Activated naive CD4-positive, alpha-beta T cell treated with anti-CD3 and anti-CD28 coated beads, Interleukin-2, amount 50 U/mL, for 72 hours (primary cell): ENCODE results near the gene PLXNB3. TPM values are rescaled to one million over a fixed set of nuclear protein-coding genes. Genes with fewer than 3 reads are reported as not detected.

Experiments
- ATAC-seq, 2 donors: fragments of 150-1000 bp; cut with Tn5 transposase; 2 replicates each; pipeline ENCODE4 v1.10.0; 2021; ENCODE audit warnings: mild to moderate bottlenecking in 2 of 2, moderate library complexity in 2 of 2
- DNase-seq, 2 donors: peaks; one replicate each; pipeline ENCODE4 v3.0.0; 2021 to 2022; ENCODE audit warnings: low spot score in 2 of 2
- H3K27ac Mint-ChIP-seq, 2 donors: one replicate each; pipeline ENCODE4 v1.8.0; 2022; ENCODE audit warnings: mild to moderate bottlenecking in 2 of 2, mixed read lengths in 2 of 2
- H3K36me3 Mint-ChIP-seq, 2 donors: one replicate each; pipeline ENCODE4 v1.8.0; 2022; ENCODE audit warnings: mixed read lengths in 2 of 2
- H3K9me3 Mint-ChIP-seq, 2 donors: one replicate each; pipeline ENCODE4 v1.8.0; 2022; ENCODE audit warnings: mixed read lengths in 2 of 2
- total RNA-seq, 2 donors: library from RNA; stranded (reverse); gene quantifications; one replicate each; pipeline ENCODE4 v1.2.3, GENCODE V29; 2022

The PLXNB3 gene
- total RNA-seq, 2 donors from 2014 or later = 1.5 to 3.2 TPM

- no peak overlapping the region for H3K27ac Mint-ChIP-seq
- no peaks in the 10 kb centered on the region for H3K9me3 Mint-ChIP-seq
- no peak for ATAC-seq
- peaks cover 13 to 16% of the 10 kb centered on the region in 2 donors for H3K36me3 Mint-ChIP-seq
- no peak for DNase-seq
These were observed 28.3 kb downstream of the PLXNB3 start for GRCh38 chrX:153792368-153792767.

GRCh38 chrX:153793291-153793690 is 29.2 kb downstream of the PLXNB3 start:
- no peak for ATAC-seq

DNA sequence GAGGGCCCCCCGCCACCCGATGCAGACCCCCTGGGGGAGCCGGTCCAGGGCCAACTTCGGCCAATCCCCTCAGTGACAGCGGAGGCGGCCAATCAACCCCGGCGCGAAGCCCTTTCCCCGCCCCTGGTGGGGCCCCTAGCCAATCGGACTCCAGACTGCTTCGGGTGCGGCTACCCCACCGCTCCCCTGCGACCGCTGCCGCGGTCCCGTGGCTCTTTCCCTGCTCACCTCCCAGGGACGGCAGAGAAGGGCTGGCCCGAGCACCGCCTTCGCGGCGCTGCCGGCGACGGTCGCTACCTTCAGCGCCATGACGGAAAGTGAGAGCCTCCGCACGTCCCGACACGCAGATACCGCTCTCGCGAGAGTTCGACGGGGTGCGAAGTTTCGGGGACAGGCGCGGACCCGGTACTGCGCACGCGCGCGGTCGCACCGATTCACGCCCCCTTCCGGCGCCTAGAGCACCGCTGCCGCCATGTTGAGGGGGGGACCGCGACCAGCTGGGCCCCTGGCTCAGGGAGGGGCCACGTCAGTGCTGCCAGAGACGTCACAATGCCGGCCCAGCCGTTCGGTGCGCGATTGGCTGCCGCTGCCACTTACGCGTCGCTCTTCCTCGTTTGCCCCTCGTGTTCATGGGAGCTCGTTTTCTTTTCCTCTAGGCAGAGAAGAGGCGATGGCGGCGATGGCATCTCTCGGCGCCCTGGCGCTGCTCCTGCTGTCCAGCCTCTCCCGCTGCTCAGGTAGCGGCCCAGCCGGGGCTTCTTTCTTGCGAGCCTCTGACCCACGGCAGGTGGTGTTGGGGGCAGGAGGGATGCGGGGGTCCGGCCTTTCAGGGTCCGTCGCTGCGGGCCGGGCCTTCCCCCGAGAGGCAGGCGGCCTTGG is 30.2 kb downstream of the PLXNB3 start, which contains the start of the genes IDH3G and SSR4:
Gene IDH3G, minus strand, starts transcription at position 358 of the 879 bp plus-strand sequence. Its CDS starts 49 bp downstream, at position 309.
Gene SSR4, plus strand, starts transcription at position 651 of the 879 bp plus-strand sequence. Its CDS starts 20 bp downstream, at position 671.
- Mint-ChIP-seq H3K27ac (peak within 1 kb of the TSS; percentile 87 to 91), H3K9me3 (no peaks in the 10 kb centered on the region), H3K36me3 (peaks cover 13 to 16% of the 10 kb centered on the region in 2 donors)
- DNase-seq (peak; percentile 91 to 96), ATAC-seq (peak; percentile 96)

More at GRCh38 chrX:153793291-153793690, 29.2 kb downstream of the PLXNB3 start:
- peak overlapping the region; percentile 87 to 91 for H3K27ac Mint-ChIP-seq
- H3K36me3 Mint-ChIP-seq = peaks cover 13 to 16% of the 10 kb centered on the region in 2 donors
- no peak for DNase-seq
- no peaks in the 10 kb centered on the region for H3K9me3 Mint-ChIP-seq

DNA sequence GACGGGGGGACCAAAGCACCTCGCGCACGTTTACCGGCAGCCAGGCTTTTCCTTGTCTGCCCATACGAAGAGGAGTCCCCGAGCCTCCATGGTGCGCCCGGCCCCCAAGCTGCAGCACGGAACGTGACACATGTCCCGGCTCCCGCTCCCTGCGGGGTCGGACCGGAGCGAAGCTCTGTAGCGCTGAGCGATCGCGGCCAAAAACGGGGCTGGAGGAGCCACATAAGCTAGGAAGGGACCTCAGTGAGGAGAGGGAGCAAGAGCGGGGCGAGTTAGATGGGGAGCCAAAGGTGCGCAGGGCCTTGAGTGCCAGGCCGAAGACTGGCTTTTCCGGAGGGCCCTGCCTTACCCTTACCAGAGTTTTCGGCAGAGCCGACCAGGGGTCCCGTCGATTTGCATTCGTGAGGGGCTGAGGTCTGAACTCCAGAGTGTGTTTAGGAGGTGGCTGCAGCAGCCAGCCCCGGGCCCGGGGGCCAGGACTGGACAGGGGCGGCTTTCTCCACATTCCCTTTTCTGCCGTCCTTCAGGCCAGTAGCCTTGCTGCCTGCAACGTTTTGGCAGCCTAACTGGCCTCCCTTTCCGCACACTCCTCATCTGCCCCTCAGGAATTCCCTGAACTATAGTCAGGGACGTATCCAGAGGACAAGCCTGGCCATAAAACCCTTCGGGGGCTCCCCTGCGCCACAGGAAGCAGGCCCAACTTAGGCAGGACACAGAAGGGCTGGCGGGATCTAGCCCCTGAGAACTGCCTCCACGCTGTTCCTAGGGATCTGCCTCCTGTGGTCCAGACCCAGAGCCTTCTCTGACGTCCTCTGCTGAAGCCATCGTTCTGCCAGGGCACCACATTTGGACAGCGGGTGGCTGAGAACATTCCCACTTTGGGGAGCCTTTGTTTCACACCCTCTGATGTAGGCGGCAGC is 31.1 kb downstream of the PLXNB3 start:
- DNase-seq (no peak), ATAC-seq (peak in 1 of 2 donors; percentile 12)
- Mint-ChIP-seq H3K36me3 (peaks cover 13 to 16% of the 10 kb centered on the region in 2 donors), H3K27ac (peak overlapping the region; percentile 87 to 90), H3K9me3 (no peaks in the 10 kb centered on the region)

DNA sequence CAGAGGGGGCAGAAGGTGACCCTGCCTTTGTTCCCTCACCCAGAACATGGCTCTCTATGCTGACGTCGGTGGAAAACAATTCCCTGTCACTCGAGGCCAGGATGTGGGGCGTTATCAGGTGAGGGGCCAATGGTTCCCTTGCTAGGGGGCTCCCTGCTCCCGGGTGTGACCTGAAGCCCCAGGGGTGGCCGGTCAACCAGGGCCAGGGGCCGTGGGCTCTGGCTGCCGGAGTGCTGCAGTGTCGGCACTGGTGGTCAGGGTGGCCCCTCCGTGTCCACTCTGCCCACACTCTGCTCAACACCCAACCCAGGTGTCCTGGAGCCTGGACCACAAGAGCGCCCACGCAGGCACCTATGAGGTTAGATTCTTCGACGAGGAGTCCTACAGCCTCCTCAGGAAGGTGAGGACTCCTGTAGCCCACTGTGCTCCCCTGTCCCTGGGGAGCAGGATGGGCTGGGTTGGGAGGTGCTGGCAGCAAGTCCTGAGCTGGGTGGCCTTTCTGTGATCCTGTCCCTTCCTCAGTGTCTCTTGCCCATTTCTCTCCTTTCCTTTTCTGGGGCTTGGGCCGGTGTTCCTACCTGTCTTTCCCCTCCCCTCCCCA is 33.5 kb downstream of the PLXNB3 start:
- H3K27ac Mint-ChIP-seq = no peak overlapping the region
- H3K36me3 Mint-ChIP-seq = peaks cover 13 to 16% of the 10 kb centered on the region in 2 donors
- no peak for DNase-seq
- H3K9me3 Mint-ChIP-seq = no peaks in the 10 kb centered on the region
- ATAC-seq = no peak

DNA sequence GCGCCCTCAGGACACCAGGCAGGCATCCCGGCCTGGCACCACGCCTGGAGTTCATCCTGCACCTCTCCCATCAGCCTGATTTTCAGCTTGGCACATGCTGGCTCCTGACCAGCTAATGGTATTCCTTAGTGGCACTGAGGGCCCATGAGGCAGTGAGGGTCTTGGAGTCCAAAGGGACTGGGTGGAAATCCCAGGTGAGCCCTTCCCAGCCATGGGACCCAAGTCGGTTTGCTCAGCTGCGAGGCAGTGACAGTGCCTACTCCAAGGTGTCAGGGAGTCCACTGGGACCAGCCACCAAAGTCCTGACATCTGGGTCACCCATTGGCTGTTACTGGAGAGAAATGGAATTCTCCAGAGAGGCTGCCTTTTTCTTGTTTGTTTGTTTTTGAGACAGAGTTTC is 35.3 kb downstream of the PLXNB3 start:
- DNase-seq = no peak
- Mint-ChIP-seq H3K9me3 (no peaks in the 10 kb centered on the region), H3K36me3 (peaks cover 5 to 10% of the 10 kb centered on the region in 2 donors), H3K27ac (no peak overlapping the region)
- ATAC-seq = no peak

DNA sequence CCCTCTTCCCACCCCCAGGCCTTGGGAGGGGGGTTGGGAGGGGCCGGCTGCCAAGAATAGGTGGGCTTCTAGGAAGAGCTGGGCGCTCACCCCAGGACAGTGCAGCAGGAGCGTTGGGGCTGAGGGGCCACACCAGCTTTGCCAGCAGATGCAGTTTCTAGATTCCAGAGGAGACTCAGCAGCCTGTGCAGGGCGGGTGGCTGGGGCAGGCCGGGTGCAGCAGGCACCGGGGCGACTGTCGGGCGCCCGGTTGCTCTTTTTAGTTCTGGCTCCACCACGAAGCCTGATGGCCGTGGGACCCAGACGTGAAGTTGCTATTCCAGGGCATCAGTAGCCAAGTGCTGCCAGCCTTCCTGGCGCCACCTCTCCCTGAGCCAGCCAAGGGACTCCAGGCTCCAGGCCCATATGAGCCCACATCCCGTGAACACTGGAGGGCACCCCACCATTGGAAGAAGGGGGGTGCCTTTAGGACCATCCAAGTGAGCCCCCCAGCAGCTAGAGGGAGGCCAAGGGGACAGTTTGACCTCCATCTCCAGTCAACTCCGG is 36.2 kb downstream of the PLXNB3 start:
- no peak for DNase-seq
- Mint-ChIP-seq H3K36me3 (peaks cover 5 to 10% of the 10 kb centered on the region in 2 donors), H3K27ac (no peak overlapping the region), H3K9me3 (no peaks in the 10 kb centered on the region)
- no peak for ATAC-seq

DNA sequence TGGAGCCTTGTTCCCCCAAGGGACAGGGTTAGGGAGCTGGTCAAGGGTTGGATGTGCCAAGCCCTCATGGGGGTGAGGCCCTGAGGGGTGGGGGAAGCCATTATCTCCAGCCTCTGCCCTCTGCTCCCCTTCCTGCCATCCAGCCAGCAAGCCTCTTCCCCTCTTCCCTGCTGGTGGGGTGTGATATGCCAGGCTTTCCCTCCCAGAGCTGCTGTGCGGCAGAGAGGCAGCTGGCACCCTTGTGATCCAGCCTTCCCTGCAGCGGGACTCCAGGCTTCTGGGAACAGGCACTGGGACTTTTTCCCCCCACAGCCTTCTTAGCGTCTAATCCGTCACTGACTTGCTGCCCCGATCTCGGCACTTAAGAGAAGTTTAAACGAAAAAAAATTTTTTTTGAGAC is 36.7 kb downstream of the PLXNB3 start:
- Mint-ChIP-seq H3K36me3 (peaks cover 5 to 10% of the 10 kb centered on the region in 2 donors), H3K9me3 (no peaks in the 10 kb centered on the region), H3K27ac (no peak overlapping the region)
- no peak for ATAC-seq
- no peak for DNase-seq

- ATAC-seq = peak in 1 of 2 donors; percentile 22
- Mint-ChIP-seq H3K36me3 (peaks cover 0 to 2% of the 10 kb centered on the region in 2 donors), H3K27ac (no peak overlapping the region), H3K9me3 (no peaks in the 10 kb centered on the region)
- DNase-seq = no peak
These were observed 37.6 kb downstream of the PLXNB3 start for GRCh38 chrX:153801669-153802068.

GRCh38 chrX:153802513-153803045 is 38.5 kb downstream of the PLXNB3 start:
- Mint-ChIP-seq H3K9me3 (no peaks in the 10 kb centered on the region), H3K27ac (no peak overlapping the region), H3K36me3 (no peaks in the 10 kb centered on the region)
- DNase-seq (no peak), ATAC-seq (no peak)

DNA sequence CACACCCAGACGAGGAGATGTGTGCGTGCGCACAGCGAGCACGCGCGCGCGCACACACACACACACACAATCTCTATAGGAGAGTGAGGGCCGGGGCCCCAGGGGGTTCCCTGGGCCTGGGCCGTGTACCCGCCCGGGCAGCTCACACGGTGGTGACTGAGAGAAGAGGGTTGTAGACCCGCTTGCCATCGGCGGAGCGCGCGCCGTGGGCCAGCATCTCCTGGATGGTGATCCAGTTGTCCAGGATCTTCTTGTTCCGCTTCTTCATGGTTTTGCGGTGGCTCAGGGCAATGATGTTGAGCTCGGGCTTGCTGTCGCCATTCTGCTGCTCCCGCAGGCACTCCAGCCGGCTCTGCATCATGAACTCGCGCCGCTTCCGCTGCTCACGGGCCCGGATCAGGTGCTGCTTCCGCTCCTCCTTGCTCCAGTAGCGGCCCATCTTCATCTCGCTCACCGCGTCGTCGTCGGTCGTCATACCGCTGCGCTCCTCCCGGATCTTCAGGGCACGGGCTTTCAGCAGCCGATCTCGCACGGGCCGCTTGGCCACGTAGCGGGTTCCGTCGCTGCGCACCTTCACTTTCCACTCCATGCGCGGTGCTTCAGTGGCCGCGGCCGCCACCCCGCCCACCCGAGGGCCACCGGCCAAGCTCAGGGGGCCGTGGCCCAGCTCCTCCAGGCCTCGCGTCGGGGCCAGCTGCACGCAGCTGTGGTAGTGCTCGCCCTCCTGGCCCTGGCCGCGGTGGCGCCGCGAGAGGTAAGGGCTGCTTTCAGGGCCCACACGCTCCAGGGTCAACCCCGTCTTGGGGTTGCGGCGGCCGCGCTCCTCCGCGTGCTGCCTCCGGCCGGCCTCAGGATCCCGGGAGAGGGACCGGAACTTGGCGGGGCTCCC is 39.4 kb downstream of the PLXNB3 start:
- H3K36me3 Mint-ChIP-seq = no peaks in the 10 kb centered on the region
- H3K27ac Mint-ChIP-seq = no peak overlapping the region
- no peaks in the 10 kb centered on the region for H3K9me3 Mint-ChIP-seq
- ATAC-seq = no peak
- no peak for DNase-seq

DNA sequence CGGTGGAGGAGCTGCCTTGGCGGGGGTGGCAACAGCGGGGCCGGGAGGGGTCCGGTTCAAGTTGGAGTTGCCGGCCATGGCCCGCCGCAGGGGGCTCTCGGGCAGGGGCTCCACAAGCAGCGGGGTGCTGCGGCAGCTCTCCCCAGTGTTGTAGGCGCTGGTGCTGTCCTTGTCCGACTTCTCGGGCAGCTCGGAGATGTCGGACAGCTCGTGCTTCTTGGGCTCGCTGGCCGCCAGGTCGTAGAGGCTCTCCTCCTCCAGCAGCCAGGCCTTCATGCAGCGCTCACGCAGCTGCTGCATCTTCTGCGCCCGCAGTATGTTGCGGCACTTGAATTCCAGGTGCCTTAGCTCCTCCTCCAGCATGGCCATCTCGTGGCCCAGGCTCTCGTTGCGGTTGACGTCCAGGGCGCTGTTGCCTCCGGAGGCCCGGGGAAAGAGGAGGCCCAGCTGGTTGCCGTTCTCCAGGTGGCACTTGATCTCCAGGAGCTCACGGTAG is 40.1 kb downstream of the PLXNB3 start:
- ATAC-seq (no peak), DNase-seq (no peak)
- no peak overlapping the region for H3K27ac Mint-ChIP-seq
- no peaks in the 10 kb centered on the region for H3K36me3 Mint-ChIP-seq
- H3K9me3 Mint-ChIP-seq = no peaks in the 10 kb centered on the region

- ATAC-seq = no peak
- H3K27ac Mint-ChIP-seq = no peak overlapping the region
- no peaks in the 10 kb centered on the region for H3K9me3 Mint-ChIP-seq
- no peak for DNase-seq
- no peaks in the 10 kb centered on the region for H3K36me3 Mint-ChIP-seq
These were observed 40.6 kb downstream of the PLXNB3 start for GRCh38 chrX:153804621-153805020.

GRCh38 chrX:153805436-153805835 is 41.4 kb downstream of the PLXNB3 start:
- Mint-ChIP-seq H3K36me3 (no peaks in the 10 kb centered on the region), H3K9me3 (no peaks in the 10 kb centered on the region), H3K27ac (no peak overlapping the region)
- DNase-seq = no peak
- ATAC-seq = no peak

DNA sequence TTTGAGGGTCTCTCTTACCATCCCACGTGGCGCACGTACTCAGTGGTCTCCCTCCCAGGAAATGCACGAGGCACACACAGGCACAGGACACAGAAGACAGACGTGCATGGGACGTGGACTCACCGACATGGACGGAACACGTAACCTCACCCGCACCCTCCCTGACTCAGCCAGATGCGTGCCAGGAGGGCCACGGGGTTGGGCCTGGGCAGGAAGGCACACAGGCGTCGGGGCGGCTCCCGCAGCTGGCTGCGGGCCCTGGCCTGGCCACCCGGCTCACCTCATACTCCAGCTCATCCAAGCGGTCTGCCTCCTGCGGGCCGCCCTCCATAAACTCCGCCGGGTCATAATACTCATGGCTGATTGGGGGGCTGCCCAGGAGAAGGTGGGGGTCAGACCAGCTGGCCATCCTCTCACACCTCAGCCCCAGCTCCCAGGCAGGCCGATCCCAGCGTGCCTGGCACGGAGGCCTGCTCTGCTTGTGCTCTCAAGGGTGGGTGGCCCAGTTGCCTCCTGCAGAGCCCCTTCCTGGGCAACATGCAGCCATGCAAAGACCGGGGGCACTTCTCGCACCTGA is 43.0 kb downstream of the PLXNB3 start:
- no peaks in the 10 kb centered on the region for H3K36me3 Mint-ChIP-seq
- no peak overlapping the region for H3K27ac Mint-ChIP-seq
- no peaks in the 10 kb centered on the region for H3K9me3 Mint-ChIP-seq
- DNase-seq (no peak), ATAC-seq (no peak)
